NCI-H1048 (cell line): Measurements from ENCODE around the gene LGMN.
"Not testable (repeated sequence)": the region's sequence is repeated elsewhere in the genome, so short reads cannot be mapped to it uniquely, and the experiment has no call there.

Experiments
- DNase-seq: peaks from one replicate; lab custom pipeline; 2025; lab: John Stamatoyannopoulos, UW

LGMN gene

GRCh38 chr14:92748259-92749016, at the start of gene LGMN:
TSS of gene LGMN (minus strand) at chr14:92748627. CDS start at chr14:92732786, 15,841 bp downstream.
- DNase-seq = peak; percentile 49

- no peak for DNase-seq
Observed at GRCh38 chr14:92794961-92795360, 46.5 kb upstream of the LGMN start.

- DNase-seq = no peak
Observed at GRCh38 chr14:92794547-92794941, 46.1 kb upstream of the LGMN start.

- DNase-seq = peak; percentile 99
Observed at GRCh38 chr14:92793709-92794546, 45.5 kb upstream of the LGMN start, which contains the start of gene GOLGA5. TSS of gene GOLGA5 (plus strand) at chr14:92794305. CDS start at chr14:92797438, 3,133 bp downstream.

- no peak for DNase-seq
Observed at GRCh38 chr14:92792885-92793284, 44.5 kb upstream of the LGMN start.

GRCh38 chr14:92789457-92790089, 41.1 kb upstream of the LGMN start:
- DNase-seq = no peak

- DNase-seq = no peak
Observed at GRCh38 chr14:92787554-92787953, 39.1 kb upstream of the LGMN start.

GRCh38 chr14:92786427-92786756, 38.0 kb upstream of the LGMN start:
- DNase-seq = no peak

GRCh38 chr14:92785667-92786426, 37.4 kb upstream of the LGMN start:
- DNase-seq = no peak

GRCh38 chr14:92783813-92784431, 35.5 kb upstream of the LGMN start:
- peak; percentile 12 for DNase-seq

- no peak for DNase-seq
Observed at GRCh38 chr14:92781350-92781749, 32.9 kb upstream of the LGMN start.

- DNase-seq = no peak
Observed at GRCh38 chr14:92780444-92781232, 32.2 kb upstream of the LGMN start.

GRCh38 chr14:92778868-92779565, 30.6 kb upstream of the LGMN start:
- DNase-seq = not testable (repeated sequence)

GRCh38 chr14:92775292-92775691, 26.9 kb upstream of the LGMN start:
- DNase-seq = not testable (repeated sequence)

GRCh38 chr14:92774572-92774971, 26.1 kb upstream of the LGMN start:
- DNase-seq = no peak

- DNase-seq = no peak
Observed at GRCh38 chr14:92770484-92770883, 22.1 kb upstream of the LGMN start.

- DNase-seq = no peak
Observed at GRCh38 chr14:92768795-92769194, 20.4 kb upstream of the LGMN start.

GRCh38 chr14:92768236-92768635, 19.8 kb upstream of the LGMN start:
- DNase-seq = not testable (repeated sequence)

GRCh38 chr14:92763666-92764631, 15.5 kb upstream of the LGMN start:
- not testable (repeated sequence) for DNase-seq
